ENCODE results near the gene LIN28A.
"Not testable (repeated sequence)": the region's sequence is repeated elsewhere in the genome, so short reads cannot be mapped to it uniquely, and the experiment has no call there.

LIN28A gene

GRCh38 chr1:26410706-26411623 lies at the start of gene LIN28A:
LIN28A (plus strand) TSS chr1:26410817; CDS start chr1:26410892, 75 bp downstream.
- no peak for DNase-seq

- DNase-seq: no peak
Measured at GRCh38 chr1:26361605-26362122, 49.0 kb upstream of the LIN28A start.

- DNase-seq: no peak
Measured at GRCh38 chr1:26362331-26362730, 48.3 kb upstream of the LIN28A start.

DNA sequence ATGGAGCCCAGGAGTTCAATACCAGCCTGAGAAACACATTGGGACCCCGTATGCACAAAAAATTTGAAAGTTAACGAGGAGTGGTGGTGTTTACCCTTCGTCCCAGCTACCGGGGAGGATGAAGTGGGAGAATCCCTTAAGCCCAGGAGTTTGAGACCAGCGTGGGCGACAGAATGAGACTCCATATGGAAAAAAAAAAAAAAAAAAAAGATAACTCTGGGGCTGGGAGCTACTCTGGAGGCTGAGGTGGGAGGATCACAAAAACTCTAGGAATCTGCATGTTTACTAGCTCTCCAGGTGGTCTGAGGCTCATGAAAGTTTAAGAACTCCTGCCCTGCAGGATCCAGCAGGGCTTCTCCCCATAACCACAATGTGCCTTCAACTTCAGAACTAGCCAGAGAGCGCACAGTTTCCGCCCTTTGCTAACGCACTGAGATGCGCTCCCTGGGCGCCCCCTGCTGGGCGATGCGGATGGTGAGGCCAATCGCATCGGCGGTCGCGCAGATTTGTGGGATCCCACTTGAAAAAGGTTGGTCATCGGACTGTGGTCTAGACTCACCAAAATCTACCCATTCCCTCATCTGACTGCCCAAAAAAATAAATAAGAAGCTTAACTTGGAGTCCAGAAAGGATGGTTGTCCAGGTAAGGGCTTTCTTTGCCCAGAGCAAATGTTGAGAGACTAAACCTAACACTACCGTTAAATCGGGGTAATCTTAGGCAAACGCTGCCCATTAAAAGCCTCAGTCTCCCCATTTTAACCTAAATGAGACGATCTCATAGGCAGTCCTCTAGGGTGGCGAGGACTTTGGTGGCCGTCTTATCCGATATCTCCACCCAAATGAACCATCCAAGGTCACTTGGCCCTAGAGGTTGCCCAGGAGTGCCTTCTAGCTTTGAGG lies 46.8 kb upstream of the LIN28A start:
- DNase-seq: peak; percentile 76

DNA sequence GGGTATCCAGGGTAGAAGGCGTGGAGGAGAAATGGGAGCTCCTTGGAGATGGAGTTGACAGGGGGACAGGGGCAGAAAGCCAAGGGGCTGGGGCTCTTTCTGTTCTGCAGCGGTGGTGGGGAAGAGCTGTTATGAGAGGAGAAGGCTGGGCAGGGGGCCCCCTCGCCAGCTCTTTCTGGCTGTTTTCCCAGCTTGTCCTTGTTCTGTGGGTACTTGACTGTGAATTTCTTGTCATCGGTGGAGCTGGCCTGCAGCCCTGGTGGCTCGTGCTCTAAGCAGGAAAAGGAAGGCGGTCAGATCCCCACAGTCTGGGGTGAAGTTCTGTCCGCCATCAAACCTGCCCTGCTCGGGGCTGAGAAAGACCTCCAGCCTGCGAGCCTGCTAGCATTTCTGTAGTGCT lies 45.7 kb upstream of the LIN28A start:
- DNase-seq: no peak

GRCh38 chr1:26367441-26367840 lies 43.2 kb upstream of the LIN28A start:
- DNase-seq: no peak

GRCh38 chr1:26368006-26368405 lies 42.6 kb upstream of the LIN28A start:
- no peak for DNase-seq

DNA sequence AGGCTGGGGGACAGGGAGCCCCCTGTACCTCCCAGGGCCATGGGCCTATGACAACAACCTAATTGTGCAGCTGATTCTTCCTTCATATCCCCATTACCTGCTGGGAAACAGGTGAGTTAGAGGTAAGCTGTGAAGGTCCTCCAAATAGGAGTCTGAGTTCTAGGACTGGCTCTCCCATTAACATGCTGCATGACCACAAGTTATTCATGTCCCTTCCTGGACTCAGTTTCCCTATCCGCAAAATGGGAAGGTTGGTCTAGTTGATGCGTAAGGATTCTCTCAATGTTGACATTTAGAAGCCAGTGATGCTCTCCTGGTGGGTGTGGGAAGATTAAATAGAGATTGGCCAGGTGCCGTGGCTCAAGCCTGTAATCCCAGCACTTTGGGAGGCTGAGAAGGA lies 42.1 kb upstream of the LIN28A start:
- no peak for DNase-seq

DNA sequence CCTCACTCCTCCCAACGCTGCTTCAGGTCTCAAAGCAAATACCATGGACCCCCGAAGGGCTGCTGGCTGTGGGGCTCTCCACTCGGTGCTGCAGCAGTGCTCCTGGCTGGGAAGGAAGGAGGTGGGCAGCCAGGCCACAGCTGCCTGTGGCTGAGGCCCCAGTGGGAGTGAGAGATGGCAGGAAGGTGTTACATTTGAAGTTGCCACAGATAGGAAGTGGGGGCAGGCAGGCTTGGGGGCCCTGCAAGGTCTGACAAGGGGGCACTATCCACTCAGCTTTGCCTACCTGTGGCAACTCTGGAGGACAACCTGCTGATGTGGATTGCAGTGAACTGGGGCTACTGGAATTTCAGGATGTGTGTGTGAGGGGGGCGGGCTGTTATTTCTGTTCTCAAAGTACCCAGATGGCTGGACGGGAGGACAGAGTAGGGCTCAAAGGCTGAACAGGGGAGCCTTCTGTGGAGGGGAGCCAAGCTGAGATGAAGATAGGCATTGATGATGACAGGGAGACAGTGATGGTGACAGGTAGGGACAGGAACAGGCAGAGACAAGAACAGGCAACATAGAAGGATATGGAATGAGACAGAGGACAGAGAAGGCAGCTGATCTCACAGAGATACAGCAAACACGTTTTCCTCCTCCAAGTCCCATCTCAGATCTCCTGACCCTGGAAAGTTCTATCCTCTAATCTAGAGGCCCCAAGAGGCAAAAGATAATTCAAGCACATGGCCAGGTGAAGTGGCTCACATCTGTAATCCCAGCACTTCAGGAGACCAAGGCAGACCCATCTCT lies 39.8 kb upstream of the LIN28A start:
- no peak for DNase-seq

GRCh38 chr1:26372039-26372438 lies 38.6 kb upstream of the LIN28A start:
- no peak for DNase-seq

GRCh38 chr1:26372611-26373010 lies 38.0 kb upstream of the LIN28A start, which contains the start of gene ZNF683:
ZNF683 (minus strand) TSS chr1:26372750; CDS start chr1:26368571, 4,179 bp downstream.
- DNase-seq: not testable (repeated sequence)

DNA sequence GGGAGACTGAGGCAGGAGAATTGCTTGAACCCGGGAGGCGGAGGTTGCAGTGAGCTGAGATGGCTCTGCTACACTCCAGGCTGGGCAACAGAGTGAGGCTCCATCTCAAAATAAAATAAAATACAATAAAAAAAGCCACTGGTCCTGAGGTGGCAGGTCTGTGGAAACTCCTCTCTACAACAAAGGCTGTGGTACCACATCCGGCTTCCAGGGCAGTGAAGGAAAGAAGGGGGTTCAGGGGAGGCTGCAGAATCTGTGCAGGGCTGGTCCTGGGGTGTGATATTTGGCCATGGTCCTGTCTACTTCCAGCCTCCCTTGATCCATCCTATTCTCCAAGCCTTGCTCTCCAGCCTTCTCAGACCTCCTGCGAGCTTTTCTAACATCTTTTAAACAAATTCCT lies 37.3 kb upstream of the LIN28A start:
- DNase-seq: no peak

- DNase-seq: no peak
Measured at GRCh38 chr1:26373789-26374188, 36.8 kb upstream of the LIN28A start.

GRCh38 chr1:26374361-26374760 lies 36.3 kb upstream of the LIN28A start:
- not testable (repeated sequence) for DNase-seq

DNA sequence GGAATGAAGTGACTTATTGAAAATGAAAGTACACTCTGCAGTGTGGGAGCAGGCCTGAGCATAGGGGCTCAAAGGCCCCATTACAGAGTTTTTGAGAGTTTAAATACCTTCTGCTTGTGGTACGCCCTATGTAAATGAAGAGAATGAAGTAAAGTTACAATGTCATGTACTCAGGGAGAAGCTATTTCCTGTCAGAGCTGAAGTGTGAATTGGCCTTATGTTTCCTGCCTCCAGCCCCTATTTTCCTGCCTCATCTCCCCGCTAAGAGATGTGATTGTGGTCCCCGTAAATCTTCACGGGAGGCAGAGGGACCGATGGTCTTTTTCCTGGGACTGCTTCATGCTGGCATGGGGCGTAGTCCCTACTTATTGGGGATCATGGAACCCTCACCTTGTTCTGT lies 35.5 kb upstream of the LIN28A start:
- no peak for DNase-seq

- DNase-seq: no peak
Measured at GRCh38 chr1:26376050-26376449, 34.6 kb upstream of the LIN28A start.

DNA sequence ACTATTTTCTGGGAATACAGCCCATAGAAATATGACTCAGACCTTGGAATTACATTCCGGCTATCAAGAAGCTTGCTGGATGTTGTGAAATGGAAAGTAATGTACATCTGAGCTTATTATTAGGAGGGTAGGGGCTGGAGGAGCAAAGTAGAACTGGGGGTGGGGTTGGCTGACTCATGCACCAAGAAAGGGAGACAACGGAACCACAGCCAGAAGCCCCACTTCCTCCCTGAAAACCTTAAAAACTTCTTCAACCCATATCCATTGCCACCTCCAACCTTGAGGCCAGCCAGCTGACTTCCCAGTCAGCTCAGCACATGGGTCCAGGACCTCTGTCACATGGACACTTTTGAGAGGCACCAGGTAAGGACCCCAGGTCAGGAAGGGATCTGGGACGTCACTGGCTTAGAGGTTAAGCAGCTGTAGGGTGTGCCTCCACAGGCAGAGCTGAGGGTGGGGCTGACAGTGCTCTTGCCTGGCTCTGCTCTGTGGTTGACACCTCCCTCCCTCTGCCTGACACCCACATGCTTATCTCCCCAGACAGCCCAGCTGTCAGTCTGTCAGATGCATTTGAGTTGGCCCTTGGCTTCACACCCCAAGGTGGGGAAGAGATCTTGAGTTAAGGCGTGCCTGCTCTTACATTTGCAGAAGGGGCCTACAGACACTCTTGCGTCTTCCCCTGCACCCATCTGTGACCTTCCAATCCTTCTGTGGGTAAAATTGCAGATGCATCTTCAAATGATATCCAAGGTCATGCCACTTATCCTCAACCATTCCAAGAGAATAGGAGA lies 32.3 kb upstream of the LIN28A start:
- peak; percentile 52 for DNase-seq

DNA sequence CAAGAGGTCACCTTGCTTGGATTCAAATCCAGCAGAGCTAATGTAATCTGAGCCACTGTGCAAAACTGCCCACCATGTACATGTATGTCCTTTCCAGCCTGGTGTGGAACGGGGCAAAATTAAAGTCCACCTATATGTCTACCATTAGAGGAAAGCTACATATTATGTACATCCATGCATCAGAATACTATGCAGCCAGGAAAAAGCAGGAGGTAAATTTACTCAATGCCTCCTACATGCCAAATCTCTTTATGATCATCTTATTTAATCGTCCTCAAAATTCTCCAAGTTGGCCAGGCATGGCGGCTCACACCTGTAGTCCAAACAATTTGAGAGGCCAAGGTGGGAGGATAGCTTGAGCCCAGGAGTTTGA lies 31.8 kb upstream of the LIN28A start:
- DNase-seq: no peak

- no peak for DNase-seq
Measured at GRCh38 chr1:26384076-26384475, 26.5 kb upstream of the LIN28A start.

GRCh38 chr1:26385063-26385462 lies 25.6 kb upstream of the LIN28A start:
- DNase-seq: not testable (repeated sequence)

DNA sequence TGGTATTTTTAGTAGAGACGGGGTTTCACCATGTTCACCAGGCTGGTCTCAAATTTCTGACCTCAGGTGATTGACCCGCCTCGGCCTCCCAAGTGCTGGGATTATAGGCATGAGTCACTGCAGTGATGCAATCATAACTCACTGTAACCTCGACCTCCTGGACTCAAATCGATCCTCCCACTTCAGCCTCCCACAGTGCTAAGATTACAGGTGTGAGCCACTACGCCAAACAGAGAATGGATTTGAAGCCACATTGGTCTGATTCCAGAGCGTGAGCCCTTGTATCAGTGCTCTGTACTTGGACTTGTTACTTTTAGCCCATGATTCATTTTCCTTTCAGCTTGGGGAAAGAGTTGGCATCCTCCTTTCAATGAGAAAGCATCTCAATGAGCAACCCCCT lies 23.2 kb upstream of the LIN28A start:
- no peak for DNase-seq

Measured in femur (tissue), 1 donor.